Peyer's patch (tissue), 4 donors: ENCODE data around the gene LRRIQ1. TPM values are rescaled to one million over a fixed set of nuclear protein-coding genes. Genes with fewer than 3 reads are reported as not detected.

Experiments
- DNase-seq, 3 donors: peaks; one replicate each; pipeline ENCODE4 v3.0.0-alpha.2; 2017 to 2019
- H3K27ac ChIP-seq, 4 donors: fragments of 200-600 bp; sonication (generic); one replicate each; pipeline ENCODE4 v1.5.1; 2016 to 2019
- H3K27me3 ChIP-seq, 2 donors: fragments of 200-600 bp; sonication (generic); one replicate each; pipeline ENCODE4 v1.5.1; 2019
- H3K36me3 ChIP-seq, 3 donors: fragments of 200-600 bp; sonication (generic); one replicate each; pipeline ENCODE4 v1.5.1; 2016 to 2019
- H3K4me1 ChIP-seq, 4 donors: fragments of 200-600 bp; sonication (generic); one replicate each; pipeline ENCODE4 v1.5.1; 2016 to 2019
- H3K4me3 ChIP-seq, 4 donors: fragments of 200-600 bp; sonication (generic); 1 replicate in 3 of 4; 2 replicates in 1 of 4; pipeline ENCODE4 v1.5.1; 2016 to 2019; ENCODE audit warnings: mild to moderate bottlenecking in 1 of 4
- H3K9me3 ChIP-seq, 4 donors: fragments of 200-600 bp; sonication (generic); one replicate each; pipeline ENCODE4 v1.5.1; 2016 to 2019; ENCODE audit warnings: mild to moderate bottlenecking in 1 of 4
- POLR2A ChIP-seq, 2 donors: fragments of 450-650 bp; IDR thresholded peaks; one replicate each; pipeline ENCODE4 v1.5.1; 2017; ENCODE audit warnings: antibody characterized with exemption in 2 of 2, mild to moderate bottlenecking in 2 of 2, moderate library complexity in 2 of 2
- total RNA-seq, 4 donors: library from RNA; depleted of rRNA; stranded (reverse); fragments of >200 nt; gene quantifications; one replicate each; pipeline ENCODE4 v1.1.0, GENCODE V29; 2016
- TF ChIP-seq, protein P1 (sequence below), 6 experiments: fragments of 450-650 bp in 4 of 6; fragments of 200-600 bp in 2 of 6; sonication (generic) in 1 of 6; IDR thresholded peaks; one replicate each; pipeline ENCODE4 v1.5.1; 2017 to 2019; ENCODE audit warnings: antibody characterized with exemption in 6 of 6, mild to moderate bottlenecking in 3 of 6, moderate library complexity in 1 of 6

LRRIQ1 gene
- total RNA-seq, 4 donors from 2014 or later: not detected

DNA sequence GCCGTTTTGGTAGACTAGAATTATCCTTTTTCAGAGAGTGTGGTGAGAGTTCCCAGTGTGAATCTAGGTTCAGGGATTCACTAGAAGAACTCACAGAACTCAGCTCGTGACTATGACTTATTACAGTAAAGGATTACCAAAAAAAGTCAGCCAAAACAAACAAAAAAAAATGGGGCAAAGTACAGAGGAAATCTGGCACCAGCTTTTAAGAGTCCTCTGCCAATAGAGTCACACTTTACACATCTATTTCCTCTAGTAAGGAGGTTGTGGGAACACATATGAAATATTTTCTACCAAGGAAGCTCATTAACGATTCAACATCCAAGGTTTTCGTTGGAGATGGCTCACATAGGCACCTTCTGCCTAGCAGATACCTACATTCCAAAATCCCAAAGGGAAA, 28.3 kb upstream of the LRRIQ1 start:
- H3K4me3 ChIP-seq: no peak overlapping the region
- H3K36me3 ChIP-seq: no peaks in the 10 kb centered on the region
- no peak overlapping the region for H3K27ac ChIP-seq
- TF ChIP-seq, protein P1, sequence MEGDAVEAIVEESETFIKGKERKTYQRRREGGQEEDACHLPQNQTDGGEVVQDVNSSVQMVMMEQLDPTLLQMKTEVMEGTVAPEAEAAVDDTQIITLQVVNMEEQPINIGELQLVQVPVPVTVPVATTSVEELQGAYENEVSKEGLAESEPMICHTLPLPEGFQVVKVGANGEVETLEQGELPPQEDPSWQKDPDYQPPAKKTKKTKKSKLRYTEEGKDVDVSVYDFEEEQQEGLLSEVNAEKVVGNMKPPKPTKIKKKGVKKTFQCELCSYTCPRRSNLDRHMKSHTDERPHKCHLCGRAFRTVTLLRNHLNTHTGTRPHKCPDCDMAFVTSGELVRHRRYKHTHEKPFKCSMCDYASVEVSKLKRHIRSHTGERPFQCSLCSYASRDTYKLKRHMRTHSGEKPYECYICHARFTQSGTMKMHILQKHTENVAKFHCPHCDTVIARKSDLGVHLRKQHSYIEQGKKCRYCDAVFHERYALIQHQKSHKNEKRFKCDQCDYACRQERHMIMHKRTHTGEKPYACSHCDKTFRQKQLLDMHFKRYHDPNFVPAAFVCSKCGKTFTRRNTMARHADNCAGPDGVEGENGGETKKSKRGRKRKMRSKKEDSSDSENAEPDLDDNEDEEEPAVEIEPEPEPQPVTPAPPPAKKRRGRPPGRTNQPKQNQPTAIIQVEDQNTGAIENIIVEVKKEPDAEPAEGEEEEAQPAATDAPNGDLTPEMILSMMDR (IDR thresholded peaks at IDR 0.05): no peak
- no peak for TF ChIP-seq POLR2A (IDR thresholded peaks at IDR 0.05)
- H3K27me3 ChIP-seq: no peaks in the 10 kb centered on the region
- no peaks in the 10 kb centered on the region for H3K4me1 ChIP-seq
- peaks cover 0 to 4% (median 0%) of the 10 kb centered on the region in 4 donors for H3K9me3 ChIP-seq
- DNase-seq: no peak

DNA sequence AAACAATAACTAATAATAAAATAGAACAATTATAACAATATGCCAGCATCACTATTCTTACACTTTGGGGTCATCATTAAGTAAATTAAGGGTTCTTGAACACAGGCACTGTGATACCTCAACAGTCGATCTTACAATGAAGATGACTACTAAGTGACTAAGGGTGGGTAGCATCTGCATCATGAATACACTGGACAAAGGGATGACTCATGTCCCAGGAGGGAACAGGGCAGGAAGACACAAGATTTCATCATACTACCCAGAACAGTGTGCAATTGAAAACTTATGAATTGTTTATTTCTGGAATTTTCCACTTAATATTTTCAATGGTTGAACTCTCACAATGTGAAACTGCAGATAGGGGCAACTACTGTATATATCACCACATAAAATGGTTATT, 19.7 kb upstream of the LRRIQ1 start:
- no peaks in the 10 kb centered on the region for H3K36me3 ChIP-seq
- H3K27me3 ChIP-seq: no peaks in the 10 kb centered on the region
- no peak overlapping the region for H3K4me3 ChIP-seq
- no peaks in the 10 kb centered on the region for H3K9me3 ChIP-seq
- TF ChIP-seq POLR2A (IDR thresholded peaks at IDR 0.05): no peak
- TF ChIP-seq, protein P1 (IDR thresholded peaks at IDR 0.05): no peak
- DNase-seq: no peak
- no peaks in the 10 kb centered on the region for H3K4me1 ChIP-seq
- no peak overlapping the region for H3K27ac ChIP-seq

DNA sequence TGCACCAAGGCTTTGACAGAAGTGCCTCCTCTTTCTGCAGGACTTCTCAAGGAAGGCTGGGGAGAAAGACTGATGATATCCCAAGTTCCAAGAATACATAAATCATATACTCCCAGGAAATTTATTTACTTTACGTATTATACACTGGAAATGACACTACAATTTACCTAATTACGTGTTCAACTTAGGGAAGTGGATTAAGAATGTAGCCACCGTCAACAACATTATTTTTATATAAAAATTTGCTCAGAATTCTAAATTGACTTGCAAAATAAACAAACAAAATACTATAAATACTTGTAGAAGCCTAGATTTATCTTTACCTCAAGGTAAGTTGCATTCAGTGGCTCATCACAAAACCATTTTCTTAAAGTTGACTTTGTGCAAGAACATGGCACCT, 19.0 kb upstream of the LRRIQ1 start:
- Histone ChIP-seq H3K4me1 (no peaks in the 10 kb centered on the region), H3K9me3 (no peaks in the 10 kb centered on the region), H3K27me3 (no peaks in the 10 kb centered on the region), H3K36me3 (no peaks in the 10 kb centered on the region), H3K4me3 (no peak overlapping the region), H3K27ac (no peak overlapping the region)
- DNase-seq: no peak
- TF ChIP-seq, protein P1 (IDR thresholded peaks at IDR 0.05): no peak
- no peak for TF ChIP-seq POLR2A (IDR thresholded peaks at IDR 0.05)

DNA sequence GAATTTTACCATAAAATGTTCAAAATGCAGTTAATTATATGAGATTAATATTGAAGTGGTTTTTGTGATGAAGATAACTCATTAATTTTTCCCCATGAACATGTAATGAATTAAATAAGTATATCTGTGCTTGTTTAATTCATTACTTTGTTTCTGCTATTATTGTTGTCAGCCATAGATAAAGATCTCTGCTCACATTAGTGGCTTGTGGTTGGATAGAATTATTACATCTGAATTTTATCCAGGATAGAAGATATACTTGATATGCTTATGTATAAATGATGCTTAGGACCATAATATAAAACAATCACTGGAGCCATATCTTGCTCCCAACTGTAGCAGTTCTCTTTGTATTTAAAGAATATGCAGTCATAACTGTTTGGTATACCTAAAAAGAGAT, 18.5 kb upstream of the LRRIQ1 start:
- Histone ChIP-seq H3K4me1 (no peaks in the 10 kb centered on the region), H3K9me3 (no peaks in the 10 kb centered on the region), H3K36me3 (no peaks in the 10 kb centered on the region), H3K27me3 (no peaks in the 10 kb centered on the region), H3K4me3 (no peak overlapping the region), H3K27ac (no peak overlapping the region)
- TF ChIP-seq, protein P1 (IDR thresholded peaks at IDR 0.05): no peak
- no peak for TF ChIP-seq POLR2A (IDR thresholded peaks at IDR 0.05)
- DNase-seq: no peak

DNA sequence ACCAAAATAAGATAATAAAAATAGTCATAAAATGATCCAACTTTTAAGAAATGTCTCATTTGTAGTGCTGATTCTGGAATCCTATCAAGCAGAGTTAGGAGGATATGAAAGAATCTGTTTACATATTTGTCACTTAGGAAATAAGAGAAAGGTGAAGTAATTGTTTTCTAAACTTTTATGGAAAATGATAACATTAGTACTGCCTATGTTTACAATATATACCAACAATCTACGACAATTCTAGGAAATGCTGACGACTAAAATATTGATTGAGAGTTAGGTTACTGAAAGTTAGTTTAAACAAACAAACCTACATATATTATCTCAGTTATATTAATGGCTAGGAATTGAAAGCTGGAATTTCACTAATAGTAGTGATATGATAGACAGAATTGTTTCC, 18.1 kb upstream of the LRRIQ1 start:
- H3K27me3 ChIP-seq: no peaks in the 10 kb centered on the region
- no peak overlapping the region for H3K4me3 ChIP-seq

More for the DNA sequence above, 18.1 kb upstream of the LRRIQ1 start:
- Histone ChIP-seq H3K27ac (no peak overlapping the region), H3K4me1 (no peaks in the 10 kb centered on the region), H3K9me3 (no peaks in the 10 kb centered on the region), H3K36me3 (no peaks in the 10 kb centered on the region)
- no peak for TF ChIP-seq POLR2A (IDR thresholded peaks at IDR 0.05)
- TF ChIP-seq, protein P1 (IDR thresholded peaks at IDR 0.05): no peak
- DNase-seq: no peak
